T-helper 2 cell treated with Interferon-gamma antibody and Interleukin-4, amounts not matched to agents 5 μg/mL and 100 μg/mL, for 36 hours (primary cell): Measurements from ENCODE around the gene RBM20.
"Not testable (repeated sequence)": the region's sequence is repeated elsewhere in the genome, so short reads cannot be mapped to it uniquely, and the experiment has no call there.

Experiments
- DNase-seq: peaks from one replicate; pipeline ENCODE4 v3.0.0; 2021; ENCODE audit warnings: low spot score
- H3K27ac Mint-ChIP-seq: one replicate; pipeline ENCODE4 v1.8.0; 2021; ENCODE audit warnings: mild to moderate bottlenecking, mixed read lengths
- H3K27me3 Mint-ChIP-seq: one replicate; pipeline ENCODE4 v1.8.0; 2021; ENCODE audit warnings: low read depth, mixed read lengths
- H3K36me3 Mint-ChIP-seq: one replicate; pipeline ENCODE4 v1.8.0; 2021; ENCODE audit warnings: low read depth, mixed read lengths
- H3K4me1 Mint-ChIP-seq: one replicate; pipeline ENCODE4 v1.8.0; 2021; ENCODE audit warnings: low read depth, mixed read lengths
- H3K4me3 Mint-ChIP-seq: one replicate; pipeline ENCODE4 v1.8.0; 2022; ENCODE audit warnings: mild to moderate bottlenecking, moderate library complexity, mixed read lengths
- H3K9me3 Mint-ChIP-seq: one replicate; pipeline ENCODE4 v1.8.0; 2021; ENCODE audit warnings: mixed read lengths

Gene RBM20

GRCh38 chr10:110724937-110725336, 80.8 kb downstream of the RBM20 start:
- no peaks in the 10 kb centered on the region for H3K36me3 Mint-ChIP-seq
- H3K9me3 Mint-ChIP-seq: no peaks in the 10 kb centered on the region
- H3K27me3 Mint-ChIP-seq: no peaks in the 10 kb centered on the region
- no peak overlapping the region for H3K4me3 Mint-ChIP-seq
- no peak overlapping the region for H3K27ac Mint-ChIP-seq
- H3K4me1 Mint-ChIP-seq: peaks cover 22% of the 10 kb centered on the region
- DNase-seq: no peak

GRCh38 chr10:110725801-110726630, 81.9 kb downstream of the RBM20 start:
- no peak overlapping the region for H3K4me3 Mint-ChIP-seq
- H3K4me1 Mint-ChIP-seq: peaks cover 22% of the 10 kb centered on the region
- H3K27me3 Mint-ChIP-seq: no peaks in the 10 kb centered on the region
- no peak overlapping the region for H3K27ac Mint-ChIP-seq
- no peak for DNase-seq
- no peaks in the 10 kb centered on the region for H3K9me3 Mint-ChIP-seq
- H3K36me3 Mint-ChIP-seq: no peaks in the 10 kb centered on the region

- H3K4me3 Mint-ChIP-seq, H3K27me3 Mint-ChIP-seq, H3K36me3 Mint-ChIP-seq, H3K27ac Mint-ChIP-seq, H3K9me3 Mint-ChIP-seq, DNase-seq: not testable (repeated sequence)
- peaks cover 22% of the 10 kb centered on the region for H3K4me1 Mint-ChIP-seq
These were observed 83.6 kb downstream of the RBM20 start for GRCh38 chr10:110727785-110728184.

- Mint-ChIP-seq H3K27ac (no peak overlapping the region), H3K4me1 (peaks cover 11% of the 10 kb centered on the region), H3K27me3 (peaks cover 30% of the 10 kb centered on the region), H3K9me3 (no peaks in the 10 kb centered on the region), H3K36me3 (no peaks in the 10 kb centered on the region), H3K4me3 (no peak overlapping the region)
- no peak for DNase-seq
These were observed 86.4 kb downstream of the RBM20 start for GRCh38 chr10:110730345-110731050.

GRCh38 chr10:110733218-110733952, 89.2 kb downstream of the RBM20 start:
- Mint-ChIP-seq H3K4me3 (peak overlapping the region; percentile 27), H3K27ac (no peak overlapping the region), H3K36me3 (no peaks in the 10 kb centered on the region), H3K27me3 (peaks cover 37% of the 10 kb centered on the region), H3K9me3 (no peaks in the 10 kb centered on the region), H3K4me1 (peaks cover 8% of the 10 kb centered on the region)
- no peak for DNase-seq

GRCh38 chr10:110735620-110736027, 91.5 kb downstream of the RBM20 start:
- DNase-seq: no peak
- Mint-ChIP-seq H3K27me3 (peaks cover 37% of the 10 kb centered on the region), H3K36me3 (no peaks in the 10 kb centered on the region), H3K4me1 (peaks cover 13% of the 10 kb centered on the region), H3K4me3 (no peak overlapping the region), H3K9me3 (no peaks in the 10 kb centered on the region), H3K27ac (no peak overlapping the region)

GRCh38 chr10:110737886-110738634, 93.9 kb downstream of the RBM20 start:
- Mint-ChIP-seq H3K27ac (no peak overlapping the region), H3K4me3 (no peak overlapping the region), H3K36me3 (no peaks in the 10 kb centered on the region), H3K4me1 (peaks cover 32% of the 10 kb centered on the region), H3K27me3 (peaks cover 27% of the 10 kb centered on the region), H3K9me3 (no peaks in the 10 kb centered on the region)
- DNase-seq: no peak

GRCh38 chr10:110739811-110740271, 95.7 kb downstream of the RBM20 start:
- Mint-ChIP-seq H3K36me3 (no peaks in the 10 kb centered on the region), H3K27me3 (peaks cover 12% of the 10 kb centered on the region), H3K9me3 (no peaks in the 10 kb centered on the region), H3K27ac (peak overlapping the region; percentile 1), H3K4me3 (no peak overlapping the region), H3K4me1 (peaks cover 28% of the 10 kb centered on the region)
- DNase-seq: no peak

GRCh38 chr10:110742801-110743200, 98.7 kb downstream of the RBM20 start:
- peak overlapping the region; percentile 73 for H3K4me3 Mint-ChIP-seq
- H3K36me3 Mint-ChIP-seq: no peaks in the 10 kb centered on the region
- no peak for DNase-seq
- peaks cover 2% of the 10 kb centered on the region for H3K27me3 Mint-ChIP-seq
- no peaks in the 10 kb centered on the region for H3K9me3 Mint-ChIP-seq
- H3K27ac Mint-ChIP-seq: no peak overlapping the region
- peaks cover 36% of the 10 kb centered on the region for H3K4me1 Mint-ChIP-seq

GRCh38 chr10:110744782-110745181, 100.6 kb downstream of the RBM20 start:
- H3K27ac Mint-ChIP-seq: no peak overlapping the region
- H3K36me3 Mint-ChIP-seq: peaks cover 2% of the 10 kb centered on the region
- peaks cover 42% of the 10 kb centered on the region for H3K4me1 Mint-ChIP-seq
- peaks cover 10% of the 10 kb centered on the region for H3K9me3 Mint-ChIP-seq
- H3K4me3 Mint-ChIP-seq: no peak overlapping the region
- peaks cover 2% of the 10 kb centered on the region for H3K27me3 Mint-ChIP-seq
- DNase-seq: no peak

GRCh38 chr10:110746254-110746826, 102.2 kb downstream of the RBM20 start:
- Mint-ChIP-seq H3K36me3 (peaks cover 2% of the 10 kb centered on the region), H3K4me1 (peaks cover 41% of the 10 kb centered on the region), H3K27me3 (peaks cover 2% of the 10 kb centered on the region), H3K9me3 (peaks cover 15% of the 10 kb centered on the region), H3K27ac (no peak overlapping the region), H3K4me3 (no peak overlapping the region)
- peak; percentile 29 for DNase-seq

- H3K27me3 Mint-ChIP-seq: no peaks in the 10 kb centered on the region
- no peak for DNase-seq
- peaks cover 2% of the 10 kb centered on the region for H3K36me3 Mint-ChIP-seq
- peaks cover 15% of the 10 kb centered on the region for H3K9me3 Mint-ChIP-seq
- peak overlapping the region; percentile 4 for H3K4me3 Mint-ChIP-seq
- H3K27ac Mint-ChIP-seq: no peak overlapping the region
- peaks cover 37% of the 10 kb centered on the region for H3K4me1 Mint-ChIP-seq
These were observed 103.0 kb downstream of the RBM20 start for GRCh38 chr10:110746969-110747608.
